ENCODE data around the gene BRSK1.

- no peak for TF ChIP-seq CTCF (conservative IDR thresholded peaks at IDR 0.05; ENCODE audit: low read length)
- TF ChIP-seq EZH2phosphoT487 (IDR thresholded peaks at IDR 0.05; ENCODE audit: borderline replicate concordance), result no peak
Measured at GRCh38 chr19:55304279-55304978, 20.6 kb downstream of the BRSK1 start.
